NOMO-1 (cell line): ENCODE data around the gene CDADC1.
"Not testable (repeated sequence)": the region's sequence is repeated elsewhere in the genome, so short reads cannot be mapped to it uniquely, and the experiment has no call there.

ENCODE experiments used
- DNase-seq, 2 experiments: peaks; one replicate each; lab custom pipeline; 2025; ENCODE audit not compliant: unreplicated experiment in 2 of 2; lab: John Stamatoyannopoulos, UW

CDADC1 gene

GRCh38 chr13:49292742-49293486 lies 45.2 kb downstream of the CDADC1 start:
- no peak for DNase-seq

DNA sequence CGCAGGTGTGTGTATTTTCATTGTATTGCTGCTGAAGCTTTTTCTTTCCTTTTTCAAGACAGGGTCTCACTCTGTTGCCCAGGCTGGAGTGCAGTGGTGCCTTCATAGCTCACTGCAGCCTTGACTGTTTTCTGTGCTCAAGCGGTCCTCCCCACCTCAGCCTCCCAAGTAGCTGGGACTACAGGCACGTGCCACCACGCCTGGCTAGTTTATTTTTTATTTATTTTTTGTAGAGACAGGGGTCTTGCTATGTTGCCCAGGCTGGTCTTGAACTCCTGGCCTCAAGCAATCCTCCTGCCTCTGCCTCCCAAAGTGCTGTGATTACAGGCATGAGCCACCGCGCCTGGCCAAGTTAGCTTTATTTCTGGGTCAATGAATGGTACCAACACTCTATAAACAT lies 47.0 kb downstream of the CDADC1 start:
- DNase-seq, result not testable (repeated sequence)

- no peak for DNase-seq
Measured at GRCh38 chr13:49295244-49295643, 47.5 kb downstream of the CDADC1 start.

DNA sequence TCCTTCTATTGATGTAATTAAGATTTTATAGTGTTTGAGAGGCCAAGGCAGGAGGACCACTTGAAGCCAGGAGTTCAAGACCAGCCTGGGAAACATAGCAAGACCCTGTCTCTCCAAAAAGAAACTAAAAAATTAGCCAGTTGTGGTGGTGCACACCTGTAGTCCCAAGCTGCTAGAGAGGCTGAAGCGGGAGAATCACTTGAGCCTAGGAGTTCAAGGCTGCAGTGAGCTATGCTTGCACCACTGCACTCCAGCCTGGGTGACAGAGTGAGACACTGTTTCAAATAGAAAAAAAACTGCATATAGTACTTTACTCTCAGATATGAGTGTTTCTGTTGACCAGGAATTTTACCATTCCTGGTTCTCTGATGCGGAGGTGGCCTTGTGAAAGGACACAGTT lies 48.9 kb downstream of the CDADC1 start:
- no peak for DNase-seq

DNA sequence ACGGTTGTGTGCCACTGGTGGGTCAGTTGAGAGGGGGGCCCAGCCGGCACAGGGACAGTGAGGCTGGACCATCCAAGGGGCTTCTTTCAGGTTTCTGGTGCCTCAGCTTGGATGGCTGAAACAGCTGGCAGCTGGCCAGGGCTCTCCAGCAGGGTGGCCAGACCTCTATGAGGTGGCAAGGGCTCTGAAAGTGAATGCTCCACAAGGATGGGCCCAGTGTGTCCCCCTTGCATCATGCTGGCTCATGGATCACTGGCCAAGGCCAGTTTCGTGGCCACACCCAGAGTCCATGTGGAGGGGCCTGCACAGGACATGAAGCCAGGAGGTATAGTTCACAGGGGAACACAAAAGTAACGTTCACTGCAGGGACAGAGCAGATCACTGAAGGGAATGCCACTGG lies 49.6 kb downstream of the CDADC1 start:
- no peak for DNase-seq

DNA sequence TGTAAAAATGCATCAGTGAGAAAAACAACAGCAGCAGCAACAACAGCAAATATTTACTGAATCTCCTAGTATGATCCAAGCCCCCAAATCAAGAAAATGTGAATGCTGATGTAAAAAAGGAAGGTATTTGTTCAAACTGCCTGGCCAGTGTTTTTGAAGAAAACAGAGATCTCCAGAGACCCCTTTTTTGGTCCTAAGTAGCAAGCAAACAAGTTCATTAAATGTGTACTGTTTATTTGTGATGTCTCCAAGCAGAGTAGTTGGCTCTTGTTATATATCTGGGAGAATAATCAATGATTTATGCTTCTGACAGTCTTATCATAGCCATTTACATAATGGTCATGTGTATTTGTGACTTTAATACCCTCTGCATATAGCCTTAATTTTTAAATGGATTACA lies 50.7 kb downstream of the CDADC1 start:
- no peak for DNase-seq

GRCh38 chr13:49298903-49299605 lies 51.3 kb downstream of the CDADC1 start:
- DNase-seq, result no peak

DNA sequence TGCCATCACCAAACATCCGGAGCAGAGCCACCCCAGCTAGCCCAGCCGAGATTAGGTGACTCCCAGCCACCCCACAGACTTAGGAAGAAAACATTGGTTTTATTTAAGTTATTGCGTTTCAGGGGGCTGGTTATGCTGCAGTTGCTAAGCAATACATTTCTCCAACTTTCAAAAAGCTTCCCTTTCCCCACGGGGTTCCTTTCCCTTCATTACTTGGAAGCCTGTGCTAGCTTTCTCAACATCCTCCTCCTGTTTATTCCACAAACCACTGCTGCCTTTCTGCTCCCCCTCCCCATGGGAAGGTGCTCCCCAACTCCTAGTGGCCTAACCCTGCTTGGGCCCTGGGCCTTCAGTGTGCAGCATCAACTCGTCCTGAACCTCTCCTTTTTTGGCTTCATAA lies 52.6 kb downstream of the CDADC1 start:
- DNase-seq, result no peak

GRCh38 chr13:49300739-49301589 lies 53.2 kb downstream of the CDADC1 start:
- peak; percentile 52 to 85 for DNase-seq

DNA sequence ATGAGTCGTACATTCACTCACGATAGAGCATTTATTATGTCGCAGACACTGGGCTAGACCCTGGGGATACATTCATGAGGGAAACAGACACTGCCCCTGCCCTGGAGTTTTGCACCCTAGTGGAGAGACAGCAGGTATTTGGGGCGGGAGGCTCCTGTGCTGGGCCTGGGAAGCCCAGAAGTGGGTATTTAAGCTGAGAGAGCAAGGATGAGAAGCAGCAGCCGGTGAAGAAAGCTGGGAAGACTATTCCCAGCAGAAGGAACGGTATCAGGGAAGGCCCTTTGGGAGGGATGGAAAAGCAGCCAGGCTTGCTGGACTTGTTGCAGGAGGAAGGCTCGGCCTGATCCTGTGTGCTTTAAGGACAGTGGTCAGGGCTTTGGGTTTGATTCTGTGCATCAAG lies 54.5 kb downstream of the CDADC1 start:
- DNase-seq, result no peak

DNA sequence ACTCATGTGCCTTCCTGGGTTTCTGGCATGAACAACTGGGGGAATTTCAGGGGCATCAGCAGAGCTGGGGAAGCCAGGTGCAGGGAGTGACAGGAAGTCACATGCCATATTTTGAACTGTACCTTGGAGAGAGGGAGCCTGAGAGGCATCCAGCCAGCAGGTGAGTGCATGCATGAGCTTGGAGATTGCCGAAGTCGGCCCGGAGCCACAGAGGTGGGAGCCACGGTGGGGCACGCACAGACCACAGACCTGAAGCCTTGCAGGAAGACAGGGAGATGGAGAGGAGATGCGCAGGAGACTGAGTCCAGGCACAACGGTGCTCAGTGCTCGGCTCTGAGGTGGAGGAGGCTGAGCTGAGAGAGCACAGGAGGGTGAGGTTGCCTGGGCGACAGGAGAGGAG lies 55.1 kb downstream of the CDADC1 start:
- DNase-seq, result no peak

- DNase-seq, result no peak
Measured at GRCh38 chr13:49303533-49304252, 56.0 kb downstream of the CDADC1 start.

GRCh38 chr13:49304356-49304755 lies 56.6 kb downstream of the CDADC1 start:
- DNase-seq, result no peak

DNA sequence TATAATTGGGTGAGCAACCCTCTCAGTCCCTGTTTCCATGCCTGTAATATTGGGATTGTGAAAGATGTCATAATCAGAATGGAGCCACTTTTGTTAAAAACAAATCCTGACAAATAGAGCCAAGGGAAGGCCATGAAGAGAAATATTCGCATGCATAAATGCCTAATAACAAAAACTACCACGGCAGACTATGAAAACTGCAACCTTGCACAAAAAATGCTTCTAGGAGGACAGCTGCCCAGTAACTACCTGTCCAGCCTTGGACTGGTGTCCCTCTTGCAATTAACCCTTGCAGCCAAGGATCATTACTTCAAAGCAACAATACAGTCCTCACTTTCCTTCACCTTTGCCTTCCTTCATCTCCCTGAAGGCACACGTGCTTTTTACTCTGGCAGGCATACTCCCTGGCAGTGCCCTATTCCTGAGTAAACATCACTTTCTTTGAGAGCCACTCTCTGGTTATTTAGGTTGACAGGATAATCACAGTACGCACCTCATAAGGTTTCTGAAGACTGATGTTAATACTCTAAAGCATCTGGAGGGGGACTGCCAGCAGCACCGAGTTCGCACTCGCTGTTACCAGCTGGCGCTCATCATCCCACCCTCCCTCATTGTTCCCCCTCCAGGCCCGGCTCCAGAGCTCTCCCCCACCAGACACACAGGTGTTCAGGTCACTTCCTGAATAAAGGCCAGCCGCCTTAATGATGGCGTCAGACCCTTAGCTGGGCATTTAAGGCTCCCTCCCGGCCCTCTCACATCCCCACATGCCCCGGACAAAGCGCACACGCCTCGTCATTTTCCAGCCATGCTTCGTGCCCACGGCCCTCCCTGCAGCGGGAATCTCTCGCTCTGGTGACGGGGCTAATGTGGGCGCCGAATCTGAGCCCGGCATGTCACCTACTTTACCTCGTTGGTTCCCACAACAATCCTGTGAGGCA lies 57.3 kb downstream of the CDADC1 start:
- no peak for DNase-seq

DNA sequence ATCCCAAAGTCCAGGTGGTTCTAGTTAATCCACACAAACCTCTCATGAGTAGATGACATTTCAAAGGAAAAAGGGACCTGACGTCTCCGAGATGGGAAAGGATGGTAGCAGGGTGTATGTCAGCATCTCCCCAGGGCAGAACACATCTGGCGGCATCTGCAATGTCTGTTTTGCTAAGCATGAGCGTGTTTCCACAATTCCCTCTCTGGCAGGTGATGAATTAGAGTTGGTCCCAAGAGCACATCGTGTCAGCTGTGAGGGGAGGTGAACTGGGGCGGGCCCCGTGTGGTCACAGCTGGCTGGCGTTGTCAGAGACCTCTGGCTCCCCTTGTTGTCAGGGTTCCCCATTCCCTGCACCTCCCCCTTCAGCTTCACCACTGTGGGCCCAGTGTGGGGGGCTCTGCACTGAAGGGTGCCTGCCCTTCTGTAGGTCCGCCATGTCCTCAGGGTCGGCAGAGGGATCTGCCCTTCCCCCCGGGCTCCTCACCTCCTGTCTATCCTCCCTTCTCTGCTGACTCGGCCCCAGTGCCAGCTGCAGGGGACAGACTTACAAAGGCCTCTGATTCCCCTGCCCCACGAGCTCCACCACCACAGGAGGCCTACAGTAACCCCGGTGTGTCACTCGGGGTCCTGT lies 58.2 kb downstream of the CDADC1 start:
- DNase-seq, result no peak

DNA sequence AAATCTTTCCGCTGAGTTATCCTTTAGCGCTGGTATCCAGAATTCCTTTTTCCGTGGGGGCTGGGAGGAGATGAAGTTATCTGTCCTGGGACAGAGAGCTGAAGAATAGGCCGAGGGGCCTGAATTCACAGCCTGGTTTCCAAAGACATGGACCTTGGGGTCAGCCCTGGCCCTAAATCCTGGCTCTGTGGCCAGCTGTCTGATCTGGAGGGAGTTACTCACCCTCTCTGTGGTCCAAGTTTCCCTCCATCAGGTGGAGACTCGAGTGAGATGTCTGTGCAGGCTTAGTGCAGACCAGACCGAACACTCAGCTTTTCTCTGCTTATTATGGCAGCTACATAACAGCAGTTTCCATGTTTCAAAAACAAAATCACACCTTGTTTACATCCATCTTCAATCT lies 59.6 kb downstream of the CDADC1 start:
- no peak for DNase-seq

GRCh38 chr13:49308097-49308875 lies 60.6 kb downstream of the CDADC1 start:
- no peak for DNase-seq

GRCh38 chr13:49308921-49309408 lies 61.2 kb downstream of the CDADC1 start:
- DNase-seq, result no peak
